ENCODE results near the gene NOTCH4. TPM values are rescaled to one million over a fixed set of nuclear protein-coding genes. Genes with fewer than 3 reads are reported as not detected.

NOTCH4 gene
- total RNA-seq, 4 donors from 2014 or later: 2.6 to 24.3 (median 9.6) TPM

GRCh38 chr6:32163559-32164258, 60.2 kb downstream of the NOTCH4 start:
- peaks cover 0 to 16% (median 1%) of the 10 kb centered on the region in 4 donors for H3K36me3 ChIP-seq
- intact Hi-C loops (cut with DNase I; ENCODE audit: low total_unique reads): no loop called here
- no peaks in the 10 kb centered on the region for H3K27me3 ChIP-seq
- TF ChIP-seq POLR2AphosphoS5 (IDR thresholded peaks at IDR 0.05) (no peak), CTCF (IDR thresholded peaks at IDR 0.05) (no peak), EP300 (IDR thresholded peaks at IDR 0.05; ENCODE audit: low read depth) (no peak), POLR2A (IDR thresholded peaks at IDR 0.05) (no peak)
- in situ Hi-C loops (cut with MboI; ENCODE audit: low pct_ligation_motif_present in 1 of 4, low pct_unique_long_range_greater_than_20kb in 1 of 4, low sequenced_read_pairs in 3 of 4): no loop called here
- H3K9me3 ChIP-seq: no peaks in the 10 kb centered on the region
- 91% methylated on average over 7 of the region's 7 CpGs; no CpG with 5 or more reads in 1 of the 2 donors for WGBS, 2 donors (ENCODE audit: low coverage in 1 of 2)
- H3K27ac ChIP-seq: peak overlapping the region in 3 of 4 donors; percentile 32 to 55 (median 32)
- DNase-seq: no peak
- no peak overlapping the region for H3K4me3 ChIP-seq
- H3K4me1 ChIP-seq: no peaks in the 10 kb centered on the region

GRCh38 chr6:32158052-32158451, 65.8 kb downstream of the NOTCH4 start:
- no peak for DNase-seq
- intact Hi-C loops (cut with DNase I; ENCODE audit: low total_unique reads): no loop called here
- in situ Hi-C loops (cut with MboI; ENCODE audit: low pct_ligation_motif_present in 1 of 4, low pct_unique_long_range_greater_than_20kb in 1 of 4, low sequenced_read_pairs in 3 of 4): no loop called here
- H3K36me3 ChIP-seq: peaks cover 0 to 9% (median 2%) of the 10 kb centered on the region in 4 donors
- no peak overlapping the region for H3K4me3 ChIP-seq
- H3K4me1 ChIP-seq: peaks cover 15 to 18% (median 15%) of the 10 kb centered on the region in 4 donors
- TF ChIP-seq POLR2AphosphoS5 (IDR thresholded peaks at IDR 0.05) (no peak), CTCF (IDR thresholded peaks at IDR 0.05) (no peak), POLR2A (IDR thresholded peaks at IDR 0.05) (no peak), EP300 (IDR thresholded peaks at IDR 0.05; ENCODE audit: low read depth) (no peak)
- no peaks in the 10 kb centered on the region for H3K9me3 ChIP-seq
- no peaks in the 10 kb centered on the region for H3K27me3 ChIP-seq
- H3K27ac ChIP-seq: no peak overlapping the region

- in situ Hi-C loops (cut with MboI; ENCODE audit: low pct_ligation_motif_present in 1 of 4, low pct_unique_long_range_greater_than_20kb in 1 of 4, low sequenced_read_pairs in 3 of 4): no loop called here
- 79 to 85% methylated on average over 2 to 9 of the region's 9 CpGs for WGBS, 2 donors (ENCODE audit: low coverage in 1 of 2)
Measured at GRCh38 chr6:32156891-32157290, 67.0 kb downstream of the NOTCH4 start.

More at GRCh38 chr6:32156891-32157290, 67.0 kb downstream of the NOTCH4 start:
- Histone ChIP-seq H3K4me3 (no peak overlapping the region), H3K4me1 (peaks cover 15 to 29% (median 26%) of the 10 kb centered on the region in 4 donors), H3K36me3 (peaks cover 0 to 9% (median 0%) of the 10 kb centered on the region in 4 donors), H3K27ac (no peak overlapping the region), H3K27me3 (no peaks in the 10 kb centered on the region), H3K9me3 (no peaks in the 10 kb centered on the region)
- TF ChIP-seq POLR2A (IDR thresholded peaks at IDR 0.05) (no peak), EP300 (IDR thresholded peaks at IDR 0.05; ENCODE audit: low read depth) (no peak), CTCF (IDR thresholded peaks at IDR 0.05) (no peak), POLR2AphosphoS5 (IDR thresholded peaks at IDR 0.05) (no peak)
- intact Hi-C loops (cut with DNase I; ENCODE audit: low total_unique reads): no loop called here
- DNase-seq: no peak

Data from transverse colon (tissue), 4 donors.